Progenitor cell of endocrine pancreas (in vitro differentiated cells): ENCODE measurements around the gene RHBDF1. TPM values are rescaled to one million over a fixed set of nuclear protein-coding genes. Genes with fewer than 3 reads are reported as not detected.

Source experiments
- DNase-seq: peaks from one replicate; pipeline ENCODE4 v3.0.0; 2021; ENCODE audit warnings: low spot score; ENCODE audit not compliant: unreplicated experiment
- H3K27ac Mint-ChIP-seq: 2 replicates; pipeline ENCODE4 v1.8.0; 2021; ENCODE audit warnings: mild to moderate bottlenecking, moderate library complexity, mixed read lengths
- H3K27me3 Mint-ChIP-seq: 2 replicates; pipeline ENCODE4 v1.8.0; 2021; ENCODE audit warnings: mixed read lengths
- H3K36me3 Mint-ChIP-seq: 2 replicates; pipeline ENCODE4 v1.8.0; 2022; ENCODE audit warnings: mixed read lengths; ENCODE audit not compliant: insufficient read depth
- H3K4me1 Mint-ChIP-seq: 2 replicates; pipeline ENCODE4 v1.8.0; 2021; ENCODE audit warnings: low read depth, mixed read lengths
- H3K4me3 Mint-ChIP-seq: 2 replicates; pipeline ENCODE4 v1.8.0; 2021; ENCODE audit warnings: low read depth, mild to moderate bottlenecking, moderate library complexity, mixed read lengths
- H3K9me3 Mint-ChIP-seq: 2 replicates; pipeline ENCODE4 v1.8.0; 2021; ENCODE audit warnings: low read depth, mixed read lengths
- CTCF ChIP-seq: fragments of 200-600 bp; sonication (generic); IDR thresholded peaks from one replicate; pipeline ENCODE4 v1.5.0; 2021; ENCODE audit warnings: antibody characterized with exemption, mild to moderate bottlenecking; ENCODE audit not compliant: unreplicated experiment
- total RNA-seq: library from RNA; stranded (reverse); gene quantifications from 2 replicates; pipeline ENCODE4 v1.2.1, GENCODE V29; 2021

The RHBDF1 gene
- total RNA-seq, 1 donor from 2014 or later: 51.3 TPM

- no peaks in the 10 kb centered on the region for H3K4me1 Mint-ChIP-seq
- H3K27ac Mint-ChIP-seq: no peak overlapping the region
- peaks cover 11% of the 10 kb centered on the region for H3K36me3 Mint-ChIP-seq
- no peaks in the 10 kb centered on the region for H3K27me3 Mint-ChIP-seq
- no peak for TF ChIP-seq CTCF
- no peak overlapping the region for H3K4me3 Mint-ChIP-seq
- no peak for DNase-seq
- no peaks in the 10 kb centered on the region for H3K9me3 Mint-ChIP-seq
These were observed 9.5 kb downstream of the RHBDF1 start for GRCh38 chr16:62968-63391.

GRCh38 chr16:62283-62967 lies 10.0 kb downstream of the RHBDF1 start:
- no peaks in the 10 kb centered on the region for H3K4me1 Mint-ChIP-seq
- no peak overlapping the region for H3K27ac Mint-ChIP-seq
- DNase-seq: no peak
- peaks cover 13% of the 10 kb centered on the region for H3K36me3 Mint-ChIP-seq
- TF ChIP-seq CTCF: no peak
- H3K27me3 Mint-ChIP-seq: no peaks in the 10 kb centered on the region
- no peaks in the 10 kb centered on the region for H3K9me3 Mint-ChIP-seq
- H3K4me3 Mint-ChIP-seq: no peak overlapping the region

- Mint-ChIP-seq H3K4me3 (no peak overlapping the region), H3K4me1 (no peaks in the 10 kb centered on the region), H3K27me3 (no peaks in the 10 kb centered on the region), H3K36me3 (peaks cover 13% of the 10 kb centered on the region), H3K27ac (no peak overlapping the region), H3K9me3 (no peaks in the 10 kb centered on the region)
- no peak for TF ChIP-seq CTCF
- no peak for DNase-seq
These were observed 10.6 kb downstream of the RHBDF1 start for GRCh38 chr16:61879-62281.

- no peak for TF ChIP-seq CTCF
- no peaks in the 10 kb centered on the region for H3K4me1 Mint-ChIP-seq
- no peaks in the 10 kb centered on the region for H3K27me3 Mint-ChIP-seq
- H3K4me3 Mint-ChIP-seq: no peak overlapping the region
- H3K9me3 Mint-ChIP-seq: no peaks in the 10 kb centered on the region
- H3K36me3 Mint-ChIP-seq: peaks cover 13% of the 10 kb centered on the region
- H3K27ac Mint-ChIP-seq: no peak overlapping the region
- DNase-seq: no peak
These were observed 11.2 kb downstream of the RHBDF1 start for GRCh38 chr16:60929-61878.

- no peak for DNase-seq
- peaks cover 16% of the 10 kb centered on the region for H3K36me3 Mint-ChIP-seq
- TF ChIP-seq CTCF: no peak
- H3K4me3 Mint-ChIP-seq: no peak overlapping the region
- no peak overlapping the region for H3K27ac Mint-ChIP-seq
- H3K4me1 Mint-ChIP-seq: no peaks in the 10 kb centered on the region
- no peaks in the 10 kb centered on the region for H3K27me3 Mint-ChIP-seq
- no peaks in the 10 kb centered on the region for H3K9me3 Mint-ChIP-seq
These were observed 12.3 kb downstream of the RHBDF1 start for GRCh38 chr16:60166-60565.
